ENCODE results near the gene DGCR8. TPM values are rescaled to one million over a fixed set of nuclear protein-coding genes. Genes with fewer than 3 reads are reported as not detected.
A peak's percentile ranks its signal among the peaks of the same experiment; 100 is the strongest.

DGCR8 gene
- total RNA-seq, 1 donor from 2014 or later = 93.1 TPM

GRCh38 chr22:20099099-20099711 is 19.2 kb downstream of the DGCR8 start:
- no peak for DNase-seq
- Mint-ChIP-seq H3K27me3 (ENCODE audit: unreplicated experiment) (peaks cover 4% of the 10 kb centered on the region), H3K36me3 (ENCODE audit: unreplicated experiment) (peaks cover 27% of the 10 kb centered on the region), H3K27ac (ENCODE audit: unreplicated experiment) (no peak overlapping the region), H3K4me3 (ENCODE audit: unreplicated experiment) (no peak overlapping the region), H3K9me3 (ENCODE audit: unreplicated experiment) (peaks cover 12% of the 10 kb centered on the region), H3K4me1 (ENCODE audit: low read depth, unreplicated experiment) (peaks cover 10% of the 10 kb centered on the region)
- no peak for TF ChIP-seq CTCF (IDR thresholded peaks at IDR 0.05; ENCODE audit: partially characterized antibody, unreplicated experiment)

GRCh38 chr22:20101638-20102037 is 21.6 kb downstream of the DGCR8 start:
- no peak for TF ChIP-seq CTCF (IDR thresholded peaks at IDR 0.05; ENCODE audit: partially characterized antibody, unreplicated experiment)
- Mint-ChIP-seq H3K27ac (ENCODE audit: unreplicated experiment) (no peak overlapping the region), H3K9me3 (ENCODE audit: unreplicated experiment) (peaks cover 13% of the 10 kb centered on the region), H3K36me3 (ENCODE audit: unreplicated experiment) (peaks cover 22% of the 10 kb centered on the region), H3K4me3 (ENCODE audit: unreplicated experiment) (no peak overlapping the region), H3K4me1 (ENCODE audit: low read depth, unreplicated experiment) (peaks cover 28% of the 10 kb centered on the region), H3K27me3 (ENCODE audit: unreplicated experiment) (peaks cover 6% of the 10 kb centered on the region)
- peak; percentile 10 for DNase-seq

GRCh38 chr22:20102203-20102780 is 22.3 kb downstream of the DGCR8 start:
- H3K27me3 Mint-ChIP-seq (ENCODE audit: unreplicated experiment) = peaks cover 8% of the 10 kb centered on the region
- TF ChIP-seq CTCF (IDR thresholded peaks at IDR 0.05; ENCODE audit: partially characterized antibody, unreplicated experiment) = no peak
- peaks cover 32% of the 10 kb centered on the region for H3K4me1 Mint-ChIP-seq (ENCODE audit: low read depth, unreplicated experiment)
- H3K9me3 Mint-ChIP-seq (ENCODE audit: unreplicated experiment) = peaks cover 15% of the 10 kb centered on the region
- peak overlapping the region; percentile 39 for H3K27ac Mint-ChIP-seq (ENCODE audit: unreplicated experiment)
- no peak overlapping the region for H3K4me3 Mint-ChIP-seq (ENCODE audit: unreplicated experiment)
- peaks cover 17% of the 10 kb centered on the region for H3K36me3 Mint-ChIP-seq (ENCODE audit: unreplicated experiment)
- DNase-seq = peak; percentile 33

DNA sequence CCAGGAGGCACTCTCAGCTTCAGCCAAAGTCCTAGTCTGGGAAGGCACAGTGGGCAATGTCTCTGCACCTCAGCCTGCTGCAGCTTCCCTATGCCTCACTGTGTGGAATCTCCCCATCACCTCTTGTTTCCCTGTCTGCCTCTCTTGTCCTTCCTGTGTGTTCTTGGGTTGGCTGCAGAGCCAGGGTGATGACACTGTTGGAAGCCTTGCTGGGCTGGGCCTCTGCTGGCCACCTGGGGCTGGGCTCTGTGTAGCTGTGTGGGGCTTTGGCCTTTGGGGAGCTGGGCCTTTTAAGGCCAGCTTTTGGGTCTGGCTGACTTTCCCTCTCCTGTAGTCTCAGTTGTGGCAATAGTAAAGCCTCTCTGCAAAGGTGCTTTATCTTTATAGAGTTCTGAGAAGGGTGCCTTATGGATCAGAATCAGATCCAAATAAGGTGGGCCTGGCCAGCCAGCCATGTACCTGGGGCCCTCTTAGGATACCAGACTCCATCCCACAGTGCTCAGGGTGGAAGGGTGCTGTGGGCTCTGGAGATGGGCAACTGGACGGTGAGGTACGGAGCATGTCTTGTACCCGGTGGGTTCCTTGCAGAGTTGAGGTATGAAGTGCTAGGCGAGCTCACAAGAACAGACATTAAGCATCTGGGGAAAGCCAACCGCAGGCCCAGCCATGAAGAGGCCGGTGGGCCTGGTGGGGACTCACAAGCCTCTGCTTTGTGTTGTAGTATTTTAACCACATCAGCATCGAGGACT is 25.6 kb downstream of the DGCR8 start:
- Mint-ChIP-seq H3K4me3 (ENCODE audit: unreplicated experiment) (no peak overlapping the region), H3K36me3 (ENCODE audit: unreplicated experiment) (peaks cover 14% of the 10 kb centered on the region), H3K9me3 (ENCODE audit: unreplicated experiment) (peaks cover 13% of the 10 kb centered on the region), H3K27me3 (ENCODE audit: unreplicated experiment) (peaks cover 14% of the 10 kb centered on the region), H3K4me1 (ENCODE audit: low read depth, unreplicated experiment) (peaks cover 34% of the 10 kb centered on the region), H3K27ac (ENCODE audit: unreplicated experiment) (peak overlapping the region; percentile 77)
- DNase-seq = peak; percentile 4
- TF ChIP-seq CTCF (IDR thresholded peaks at IDR 0.05; ENCODE audit: partially characterized antibody, unreplicated experiment) = no peak

Measured in glutamatergic neuron (in vitro differentiated cells).